Measurements from ENCODE around the gene CCDC187. TPM values are rescaled to one million over a fixed set of nuclear protein-coding genes. Genes with fewer than 3 reads are reported as not detected.

The CCDC187 gene
- total and polyA plus RNA-seq, 9 donors: 0.01 to 0.16 (median 0.04) TPM

GRCh38 chr9:136290508-136291000 lies 13.3 kb downstream of the CCDC187 start:
- Histone ChIP-seq H3K27ac (ENCODE audit: low read length) (no peak overlapping the region), H3K9me3 (replicated peaks; ENCODE audit: control insufficient read depth, low read depth, low read length) (no peaks in the 10 kb centered on the region), H3K4me1 (ENCODE audit: control insufficient read depth, insufficient read depth, low read length) (peaks cover 8% of the 10 kb centered on the region), H3K36me3 (ENCODE audit: control insufficient read depth, insufficient read depth, low read length) (no peaks in the 10 kb centered on the region), H3K27me3 (ENCODE audit: control insufficient read depth, insufficient read depth, low read length) (peaks cover 21% of the 10 kb centered on the region), H3K4me3 (ENCODE audit: low read length) (no peak overlapping the region)
- DNase-seq: no peak
- WGBS (ENCODE audit: insufficient coverage): 86% methylated on average over 31 of the region's 31 CpGs

- Histone ChIP-seq H3K27ac (ENCODE audit: low read length) (no peak overlapping the region), H3K4me1 (ENCODE audit: control insufficient read depth, insufficient read depth, low read length) (peaks cover 8% of the 10 kb centered on the region), H3K4me3 (ENCODE audit: low read length) (no peak overlapping the region), H3K9me3 (replicated peaks; ENCODE audit: control insufficient read depth, low read depth, low read length) (no peaks in the 10 kb centered on the region), H3K27me3 (ENCODE audit: control insufficient read depth, insufficient read depth, low read length) (peaks cover 21% of the 10 kb centered on the region), H3K36me3 (ENCODE audit: control insufficient read depth, insufficient read depth, low read length) (no peaks in the 10 kb centered on the region)
- 88% methylated on average over 29 of the region's 30 CpGs for WGBS (ENCODE audit: insufficient coverage)
- no peak for DNase-seq
Observed at GRCh38 chr9:136289651-136290507, 14.0 kb downstream of the CCDC187 start.

GRCh38 chr9:136287960-136288753 lies 15.7 kb downstream of the CCDC187 start:
- Histone ChIP-seq H3K4me3 (ENCODE audit: low read length) (no peak overlapping the region), H3K4me1 (ENCODE audit: control insufficient read depth, insufficient read depth, low read length) (peaks cover 17% of the 10 kb centered on the region), H3K27me3 (ENCODE audit: control insufficient read depth, insufficient read depth, low read length) (peaks cover 21% of the 10 kb centered on the region), H3K27ac (ENCODE audit: low read length) (no peak overlapping the region), H3K9me3 (replicated peaks; ENCODE audit: control insufficient read depth, low read depth, low read length) (no peaks in the 10 kb centered on the region), H3K36me3 (ENCODE audit: control insufficient read depth, insufficient read depth, low read length) (no peaks in the 10 kb centered on the region)
- WGBS (ENCODE audit: insufficient coverage): 51% methylated on average over 17 of the region's 21 CpGs
- DNase-seq: no peak

- 79% methylated on average over 10 of the region's 13 CpGs for WGBS (ENCODE audit: insufficient coverage)
- H3K36me3 ChIP-seq (ENCODE audit: control insufficient read depth, insufficient read depth, low read length): no peaks in the 10 kb centered on the region
- peaks cover 18% of the 10 kb centered on the region for H3K27me3 ChIP-seq (ENCODE audit: control insufficient read depth, insufficient read depth, low read length)
- H3K27ac ChIP-seq (ENCODE audit: low read length): no peak overlapping the region
- H3K9me3 ChIP-seq (replicated peaks; ENCODE audit: control insufficient read depth, low read depth, low read length): no peaks in the 10 kb centered on the region
- no peak overlapping the region for H3K4me3 ChIP-seq (ENCODE audit: low read length)
- DNase-seq: no peak
- H3K4me1 ChIP-seq (ENCODE audit: control insufficient read depth, insufficient read depth, low read length): peaks cover 11% of the 10 kb centered on the region
Observed at GRCh38 chr9:136286987-136287379, 16.9 kb downstream of the CCDC187 start.

GRCh38 chr9:136286359-136286986 lies 17.4 kb downstream of the CCDC187 start:
- H3K4me3 ChIP-seq (ENCODE audit: low read length): no peak overlapping the region
- no peak overlapping the region for H3K27ac ChIP-seq (ENCODE audit: low read length)
- peaks cover 11% of the 10 kb centered on the region for H3K4me1 ChIP-seq (ENCODE audit: control insufficient read depth, insufficient read depth, low read length)
- peaks cover 18% of the 10 kb centered on the region for H3K27me3 ChIP-seq (ENCODE audit: control insufficient read depth, insufficient read depth, low read length)
- no peak for DNase-seq
- 75% methylated on average over 30 of the region's 30 CpGs for WGBS (ENCODE audit: insufficient coverage)
- no peaks in the 10 kb centered on the region for H3K9me3 ChIP-seq (replicated peaks; ENCODE audit: control insufficient read depth, low read depth, low read length)
- no peaks in the 10 kb centered on the region for H3K36me3 ChIP-seq (ENCODE audit: control insufficient read depth, insufficient read depth, low read length)

- no peak for DNase-seq
- no peak overlapping the region for H3K27ac ChIP-seq (ENCODE audit: low read length)
- H3K9me3 ChIP-seq (replicated peaks; ENCODE audit: control insufficient read depth, low read depth, low read length): no peaks in the 10 kb centered on the region
- no peaks in the 10 kb centered on the region for H3K36me3 ChIP-seq (ENCODE audit: control insufficient read depth, insufficient read depth, low read length)
- no peak overlapping the region for H3K4me3 ChIP-seq (ENCODE audit: low read length)
- H3K27me3 ChIP-seq (ENCODE audit: control insufficient read depth, insufficient read depth, low read length): peaks cover 18% of the 10 kb centered on the region
- H3K4me1 ChIP-seq (ENCODE audit: control insufficient read depth, insufficient read depth, low read length): peaks cover 11% of the 10 kb centered on the region
- WGBS (ENCODE audit: insufficient coverage): 76% methylated on average over 23 of the region's 28 CpGs
Observed at GRCh38 chr9:136285501-136286358, 18.2 kb downstream of the CCDC187 start.

- Histone ChIP-seq H3K9me3 (replicated peaks; ENCODE audit: control insufficient read depth, low read depth, low read length) (no peaks in the 10 kb centered on the region), H3K27me3 (ENCODE audit: control insufficient read depth, insufficient read depth, low read length) (peaks cover 20% of the 10 kb centered on the region), H3K36me3 (ENCODE audit: control insufficient read depth, insufficient read depth, low read length) (no peaks in the 10 kb centered on the region), H3K4me3 (ENCODE audit: low read length) (no peak overlapping the region), H3K27ac (ENCODE audit: low read length) (no peak overlapping the region), H3K4me1 (ENCODE audit: control insufficient read depth, insufficient read depth, low read length) (peaks cover 11% of the 10 kb centered on the region)
- no peak for DNase-seq
- 84% methylated on average over 19 of the region's 19 CpGs for WGBS (ENCODE audit: insufficient coverage)
Observed at GRCh38 chr9:136284951-136285350, 18.9 kb downstream of the CCDC187 start.

- Histone ChIP-seq H3K4me1 (ENCODE audit: control insufficient read depth, insufficient read depth, low read length) (peaks cover 11% of the 10 kb centered on the region), H3K27ac (ENCODE audit: low read length) (no peak overlapping the region), H3K4me3 (ENCODE audit: low read length) (no peak overlapping the region), H3K27me3 (ENCODE audit: control insufficient read depth, insufficient read depth, low read length) (peaks cover 26% of the 10 kb centered on the region), H3K36me3 (ENCODE audit: control insufficient read depth, insufficient read depth, low read length) (no peaks in the 10 kb centered on the region), H3K9me3 (replicated peaks; ENCODE audit: control insufficient read depth, low read depth, low read length) (no peaks in the 10 kb centered on the region)
- no peak for DNase-seq
- WGBS (ENCODE audit: insufficient coverage): 69% methylated on average over 12 of the region's 22 CpGs
Observed at GRCh38 chr9:136284311-136284710, 19.6 kb downstream of the CCDC187 start.
